ENCODE measurements around the gene CLSTN2. TPM values are rescaled to one million over a fixed set of nuclear protein-coding genes. Genes with fewer than 3 reads are reported as not detected.

The CLSTN2 gene
- total and polyA plus RNA-seq, 2 of the 8 experiments (the other 6 are each of a cell fraction or from before 2014, with no cell fraction given), result 0.39 to 0.52 TPM

GRCh38 chr3:140424211-140424610, 489.2 kb downstream of the CLSTN2 start (continued):
- TF ChIP-seq RNF2 (IDR thresholded peaks at IDR 0.05; ENCODE audit: borderline replicate concordance, low read depth, low read length, missing control alignments, poor library complexity, severe bottlenecking) (no peak), SAP30 (IDR thresholded peaks at IDR 0.05; ENCODE audit: insufficient read depth, insufficient replicate concordance, low read length) (no peak), MAFK (IDR thresholded peaks at IDR 0.05; ENCODE audit: low read depth, low read length) (no peak), BRCA1 (IDR thresholded peaks at IDR 0.05; ENCODE audit: low read depth, low read length) (no peak)

Data from H1 (cell line).